ENCODE measurements around the gene FAM117B. TPM values are rescaled to one million over a fixed set of nuclear protein-coding genes. Genes with fewer than 3 reads are reported as not detected.

FAM117B gene
- total RNA-seq, 4 donors from 2014 or later = 0.26 to 14.0 (median 8.9) TPM

DNA sequence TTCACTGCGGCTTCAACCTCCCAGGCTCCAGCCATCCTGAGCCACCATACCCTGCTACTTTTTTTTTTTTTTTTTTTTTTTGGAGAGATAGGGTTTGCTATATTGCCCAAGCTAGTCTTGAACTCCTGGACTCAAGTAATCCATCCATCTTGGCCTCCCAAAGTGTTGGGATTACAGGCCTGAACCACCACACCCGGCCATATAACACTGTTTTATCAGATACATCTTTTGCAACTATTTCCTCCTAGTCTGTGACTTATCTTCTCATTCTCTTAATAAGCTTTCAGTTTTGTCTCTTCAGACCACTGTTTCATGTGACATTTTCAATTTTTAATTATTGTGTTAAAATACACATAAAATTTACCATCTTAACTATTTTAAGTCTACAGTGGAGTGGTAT, 35.7 kb upstream of the FAM117B start:
- intact Hi-C loops (cut with DNase I; ENCODE audit: low total_unique reads) = no loop called here
- no peak for TF ChIP-seq POLR2A (IDR thresholded peaks at IDR 0.05)
- no peak for TF ChIP-seq CTCF (IDR thresholded peaks at IDR 0.05)
- no peaks in the 10 kb centered on the region for H3K4me1 ChIP-seq
- H3K27me3 ChIP-seq = no peaks in the 10 kb centered on the region
- H3K4me3 ChIP-seq = no peak overlapping the region
- H3K27ac ChIP-seq = no peak overlapping the region
- H3K36me3 ChIP-seq = no peaks in the 10 kb centered on the region
- no peaks in the 10 kb centered on the region for H3K9me3 ChIP-seq
- no peak for DNase-seq

- Histone ChIP-seq H3K4me3 (no peak overlapping the region), H3K27me3 (no peaks in the 10 kb centered on the region), H3K36me3 (no peaks in the 10 kb centered on the region), H3K9me3 (no peaks in the 10 kb centered on the region), H3K4me1 (no peaks in the 10 kb centered on the region), H3K27ac (no peak overlapping the region)
- intact Hi-C loops (cut with DNase I; ENCODE audit: low total_unique reads) = no loop called here
- TF ChIP-seq POLR2A (IDR thresholded peaks at IDR 0.05) (no peak), CTCF (IDR thresholded peaks at IDR 0.05) (no peak)
- DNase-seq = no peak
These were observed 34.9 kb upstream of the FAM117B start for GRCh38 chr2:202599911-202600310.

- Histone ChIP-seq H3K4me1 (no peaks in the 10 kb centered on the region), H3K27me3 (no peaks in the 10 kb centered on the region), H3K4me3 (no peak overlapping the region), H3K27ac (no peak overlapping the region), H3K36me3 (no peaks in the 10 kb centered on the region), H3K9me3 (no peaks in the 10 kb centered on the region)
- DNase-seq = no peak
- TF ChIP-seq POLR2A (IDR thresholded peaks at IDR 0.05) = no peak
- intact Hi-C loops (cut with DNase I; ENCODE audit: low total_unique reads) = no loop called here
These were observed 30.1 kb upstream of the FAM117B start for GRCh38 chr2:202604699-202605098.

DNA sequence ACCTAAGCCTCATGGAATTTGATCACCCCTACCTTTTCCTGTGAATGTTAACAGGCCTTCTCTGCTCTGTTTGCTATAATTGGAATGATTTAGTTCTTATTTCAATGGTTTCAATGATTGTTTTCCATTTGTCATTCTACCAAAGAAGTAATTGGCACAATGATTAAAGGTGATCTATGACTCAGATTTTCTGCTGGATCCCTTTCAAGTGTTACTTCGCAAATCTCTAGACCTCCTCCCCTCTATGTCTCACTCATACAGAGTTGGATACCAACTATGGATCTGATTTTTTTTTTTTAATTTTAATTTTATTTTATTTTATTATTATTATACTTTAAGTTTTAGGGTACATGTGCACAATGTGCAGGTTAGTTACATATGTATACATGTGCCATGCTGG, 29.6 kb upstream of the FAM117B start:
- TF ChIP-seq CTCF (IDR thresholded peaks at IDR 0.05) (no peak), POLR2A (IDR thresholded peaks at IDR 0.05) (no peak)

DNA sequence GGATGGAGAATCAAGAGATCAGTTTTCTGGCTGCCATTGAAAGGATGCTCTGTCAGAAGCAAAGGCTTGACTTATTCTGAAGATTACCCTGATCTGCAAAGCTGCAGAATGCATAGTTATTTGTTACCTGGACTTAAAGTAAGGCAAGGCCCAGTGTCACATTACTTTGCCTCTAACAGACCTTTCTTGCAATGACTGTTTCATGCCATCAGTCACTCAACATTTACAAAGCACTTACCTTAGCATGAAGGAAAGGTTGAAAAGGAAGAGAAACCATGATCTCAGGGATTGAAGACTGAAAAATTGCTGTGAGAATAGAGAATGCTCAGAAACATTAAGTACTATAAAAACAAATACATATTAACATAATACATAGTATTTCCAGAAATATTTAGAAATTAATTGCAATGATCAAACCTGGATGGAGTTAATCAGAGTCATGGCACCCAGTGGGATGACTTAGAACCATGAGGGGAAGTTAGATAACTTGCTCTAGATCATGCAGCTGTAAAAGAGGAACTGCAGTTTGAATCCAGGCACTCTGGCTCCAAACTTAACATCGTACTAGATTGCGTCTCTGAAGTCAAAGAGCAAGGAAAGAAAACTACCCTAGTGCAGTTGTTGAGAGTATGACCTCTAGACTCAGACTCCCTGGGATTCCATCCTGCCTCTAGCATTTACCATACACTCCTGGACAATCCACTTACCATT, 26.5 kb upstream of the FAM117B start:
- H3K4me3 ChIP-seq = no peak overlapping the region
- no peaks in the 10 kb centered on the region for H3K9me3 ChIP-seq
- no peaks in the 10 kb centered on the region for H3K27me3 ChIP-seq
- no peak overlapping the region for H3K27ac ChIP-seq
- intact Hi-C loops (cut with DNase I; ENCODE audit: low total_unique reads) = no loop called here
- H3K4me1 ChIP-seq = no peaks in the 10 kb centered on the region
- no peaks in the 10 kb centered on the region for H3K36me3 ChIP-seq
- no peak for TF ChIP-seq CTCF (IDR thresholded peaks at IDR 0.05)
- TF ChIP-seq POLR2A (IDR thresholded peaks at IDR 0.05) = no peak
- no peak for DNase-seq

More for the DNA sequence above, 29.6 kb upstream of the FAM117B start:
- Histone ChIP-seq H3K9me3 (no peaks in the 10 kb centered on the region), H3K4me1 (no peaks in the 10 kb centered on the region), H3K27ac (no peak overlapping the region), H3K36me3 (no peaks in the 10 kb centered on the region), H3K27me3 (no peaks in the 10 kb centered on the region), H3K4me3 (no peak overlapping the region)
- intact Hi-C loops (cut with DNase I; ENCODE audit: low total_unique reads) = no loop called here
- no peak for DNase-seq

All from uterus (tissue), 4 donors.